ENCODE data around the gene CFAP91.

CFAP91 gene

GRCh38 chr3:119658994-119659393 is 43.8 kb upstream of the CFAP91 start:
- Histone ChIP-seq H3K79me2 (ENCODE audit: insufficient read depth, low read length) (no peaks in the 10 kb centered on the region), H2AFZ (ENCODE audit: low read length) (no peak overlapping the region), H3K9me3 (ENCODE audit: insufficient read depth, low read depth, low read length) (no peaks in the 10 kb centered on the region), H3K4me1 (ENCODE audit: insufficient read depth, low read length, poor library complexity, severe bottlenecking) (no peaks in the 10 kb centered on the region), H3F3A (ENCODE audit: low read depth) (no peaks in the 10 kb centered on the region), H4K20me1 (ENCODE audit: insufficient read depth, low read length, poor library complexity, severe bottlenecking) (no peaks in the 10 kb centered on the region), H3K36me3 (ENCODE audit: insufficient read depth, low read length) (no peaks in the 10 kb centered on the region), H3K9ac (ENCODE audit: low read depth, low read length, poor library complexity, severe bottlenecking) (no peak overlapping the region), H3K27me3 (ENCODE audit: insufficient read depth, low read length, poor library complexity, severe bottlenecking) (no peaks in the 10 kb centered on the region), H3K4me3 (ENCODE audit: low read length, poor library complexity, severe bottlenecking) (no peak overlapping the region), H3K9me2 (replicated peaks; ENCODE audit: low read depth, low read length) (no peaks in the 10 kb centered on the region), H3K4me2 (ENCODE audit: low read depth, low read length, poor library complexity, severe bottlenecking) (no peak overlapping the region)
- TF ChIP-seq EZH2phosphoT487 (IDR thresholded peaks at IDR 0.05; ENCODE audit: borderline replicate concordance) = no peak
- TF ChIP-seq CTCF (conservative IDR thresholded peaks at IDR 0.05; ENCODE audit: low read length) = no peak

GRCh38 chr3:119659606-119660291 is 43.1 kb upstream of the CFAP91 start:
- Histone ChIP-seq H3K79me2 (ENCODE audit: insufficient read depth, low read length) (no peaks in the 10 kb centered on the region), H3K4me1 (ENCODE audit: insufficient read depth, low read length, poor library complexity, severe bottlenecking) (no peaks in the 10 kb centered on the region), H3K9me3 (ENCODE audit: insufficient read depth, low read depth, low read length) (no peaks in the 10 kb centered on the region), H3K27me3 (ENCODE audit: insufficient read depth, low read length, poor library complexity, severe bottlenecking) (no peaks in the 10 kb centered on the region), H3K9me2 (replicated peaks; ENCODE audit: low read depth, low read length) (no peaks in the 10 kb centered on the region), H2AFZ (ENCODE audit: low read length) (no peak overlapping the region), H3K4me3 (ENCODE audit: low read length, poor library complexity, severe bottlenecking) (no peak overlapping the region), H3K36me3 (ENCODE audit: insufficient read depth, low read length) (no peaks in the 10 kb centered on the region), H3K4me2 (ENCODE audit: low read depth, low read length, poor library complexity, severe bottlenecking) (no peak overlapping the region), H3K9ac (ENCODE audit: low read depth, low read length, poor library complexity, severe bottlenecking) (no peak overlapping the region), H3F3A (ENCODE audit: low read depth) (no peaks in the 10 kb centered on the region), H4K20me1 (ENCODE audit: insufficient read depth, low read length, poor library complexity, severe bottlenecking) (no peaks in the 10 kb centered on the region)
- TF ChIP-seq CTCF (conservative IDR thresholded peaks at IDR 0.05; ENCODE audit: low read length) (no peak), EZH2phosphoT487 (IDR thresholded peaks at IDR 0.05; ENCODE audit: borderline replicate concordance) (no peak)

- Histone ChIP-seq H3K79me2 (ENCODE audit: insufficient read depth, low read length) (no peaks in the 10 kb centered on the region), H3K4me2 (ENCODE audit: low read depth, low read length, poor library complexity, severe bottlenecking) (no peak within 1 kb of the TSS), H3K9me3 (ENCODE audit: insufficient read depth, low read depth, low read length) (no peaks in the 10 kb centered on the region), H3K9me2 (replicated peaks; ENCODE audit: low read depth, low read length) (no peaks in the 10 kb centered on the region), H3K36me3 (ENCODE audit: insufficient read depth, low read length) (no peaks in the 10 kb centered on the region), H3K4me3 (ENCODE audit: low read length, poor library complexity, severe bottlenecking) (no peak within 1 kb of the TSS), H3K27me3 (ENCODE audit: insufficient read depth, low read length, poor library complexity, severe bottlenecking) (no peaks in the 10 kb centered on the region), H4K20me1 (ENCODE audit: insufficient read depth, low read length, poor library complexity, severe bottlenecking) (no peaks in the 10 kb centered on the region), H3K4me1 (ENCODE audit: insufficient read depth, low read length, poor library complexity, severe bottlenecking) (no peaks in the 10 kb centered on the region), H2AFZ (ENCODE audit: low read length) (no peak within 1 kb of the TSS), H3K9ac (ENCODE audit: low read depth, low read length, poor library complexity, severe bottlenecking) (no peak within 1 kb of the TSS), H3F3A (ENCODE audit: low read depth) (no peaks in the 10 kb centered on the region)
- TF ChIP-seq CTCF (conservative IDR thresholded peaks at IDR 0.05; ENCODE audit: low read length) (no peak), EZH2phosphoT487 (IDR thresholded peaks at IDR 0.05; ENCODE audit: borderline replicate concordance) (no peak)
These were observed 42.1 kb upstream of the CFAP91 start, which contains the start of gene POPDC2 for GRCh38 chr3:119660474-119661440. TSS of gene POPDC2 (minus strand) at chr3:119660589. CDS start at chr3:119660423, 166 bp downstream.

All from Loucy (cell line).